HEK293T (cell line): Measurements from ENCODE around the gene NDFIP1.

Experiments used
- CTCF ChIA-PET: fragments of 350-600 bp; formaldehyde crosslinking; extraction: SDS; loops from one replicate; lab custom pipeline; 2021; ENCODE audit warnings: antibody characterized with exemption, inconsistent platforms; lab: Yijun Ruan, JAX
- POLR2A ChIA-PET: fragments of 350-600 bp; formaldehyde crosslinking; extraction: SDS; loops from one replicate; lab custom pipeline; 2020; ENCODE audit warnings: antibody characterized with exemption, inconsistent platforms; lab: Yijun Ruan, JAX
- DNase-seq: peaks from one replicate; pipeline ENCODE4 v3.0.0; 2012; ENCODE audit warnings: mixed read lengths; ENCODE audit errors: extremely low spot score
- ARNT ChIP-seq: fragments of 450-650 bp; IDR thresholded peaks from 2 replicates; pipeline ENCODE4 v1.6.1; 2017; ENCODE audit warnings: mild to moderate bottlenecking
- BHLHE40 ChIP-seq: fragments of 450-650 bp; IDR thresholded peaks from 2 replicates; pipeline ENCODE4 v1.6.1; 2016; ENCODE audit warnings: mild to moderate bottlenecking, moderate library complexity, borderline replicate concordance
- CTBP1 ChIP-seq: fragments of 450-650 bp; IDR thresholded peaks from 2 replicates; pipeline ENCODE4 v1.6.1; 2016; ENCODE audit warnings: borderline replicate concordance
- ELF4 ChIP-seq: fragments of 450-650 bp; IDR thresholded peaks from 2 replicates; pipeline ENCODE4 v1.6.1; 2017; ENCODE audit warnings: antibody characterized with exemption
- FOXA1 ChIP-seq: fragments of 450-650 bp; IDR thresholded peaks from 2 replicates; pipeline ENCODE4 v1.6.1; 2016; ENCODE audit warnings: mild to moderate bottlenecking
- FOXK2 ChIP-seq: fragments of 450-650 bp; IDR thresholded peaks from 2 replicates; pipeline ENCODE4 v1.6.1; 2016; ENCODE audit warnings: mild to moderate bottlenecking
- FOXM1 ChIP-seq: fragments of 450-650 bp; IDR thresholded peaks from 2 replicates; pipeline ENCODE4 v1.6.1; 2017; ENCODE audit warnings: mild to moderate bottlenecking, borderline replicate concordance
- HDGF ChIP-seq: fragments of 450-650 bp; IDR thresholded peaks from 2 replicates; pipeline ENCODE4 v1.6.1; 2017; ENCODE audit warnings: antibody characterized with exemption, borderline replicate concordance
- L3MBTL2 ChIP-seq: fragments of 450-650 bp; conservative IDR thresholded peaks from 2 replicates; pipeline ENCODE4 v1.6.1; 2016; ENCODE audit warnings: mild to moderate bottlenecking
- LEF1 ChIP-seq: fragments of 450-650 bp; IDR thresholded peaks from 2 replicates; pipeline ENCODE4 v1.6.1; 2017; ENCODE audit warnings: mild to moderate bottlenecking, borderline replicate concordance
- NFRKB ChIP-seq: fragments of 450-650 bp; IDR thresholded peaks from 2 replicates; pipeline ENCODE4 v1.6.1; 2016; ENCODE audit warnings: mild to moderate bottlenecking, moderate library complexity
- SP1 ChIP-seq: fragments of 450-650 bp; IDR thresholded peaks from 2 replicates; pipeline ENCODE4 v1.6.1; 2017
- SUZ12 ChIP-seq: fragments of 450-650 bp; IDR thresholded peaks from 2 replicates; pipeline ENCODE4 v1.6.1; 2016; ENCODE audit warnings: mild to moderate bottlenecking
- TARDBP ChIP-seq: fragments of 450-650 bp; IDR thresholded peaks from 2 replicates; pipeline ENCODE4 v1.6.1; 2016
- ZNF384 ChIP-seq: fragments of 450-650 bp; IDR thresholded peaks from 2 replicates; pipeline ENCODE4 v1.6.1; 2016
- TF ChIP-seq, protein P1 (sequence below): fragments of 450-650 bp; IDR thresholded peaks from 2 replicates; pipeline ENCODE4 v1.6.1; 2016

Gene NDFIP1

DNA sequence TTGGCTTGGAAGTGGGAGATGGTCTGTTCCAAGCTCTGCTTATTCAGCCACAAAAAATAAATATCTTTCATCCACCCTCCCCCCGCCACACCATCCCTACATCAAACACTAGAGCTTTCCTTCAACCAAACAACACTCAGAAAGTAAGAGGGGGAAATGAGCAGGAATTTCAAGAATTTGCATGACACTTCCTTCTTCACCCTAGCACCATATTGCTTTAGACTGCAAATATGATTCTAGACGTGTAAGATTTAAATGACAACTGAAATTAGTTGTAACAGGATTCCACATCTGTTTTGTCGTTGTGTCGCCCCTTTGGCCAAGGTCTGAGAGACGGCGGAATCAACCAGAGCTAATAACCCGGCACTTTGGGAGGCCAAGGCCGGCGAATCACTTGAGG is 88.5 kb downstream of the NDFIP1 start:
- TF ChIP-seq TARDBP (no peak), ARNT (no peak), SUZ12 (no peak), FOXK2 (no peak), ZNF384 (no peak), HDGF (no peak), LEF1 (no peak), BHLHE40 (no peak), L3MBTL2 (no peak), FOXA1 (no peak)
- POLR2A ChIA-PET, result no interaction called here
- no peak for DNase-seq
- CTCF ChIA-PET, result interaction anchor here (1.0 kb wide), 1 partner anchor 21 kb away, joined by 3 read pairs; no protein-coding TSS in a partner anchor

DNA sequence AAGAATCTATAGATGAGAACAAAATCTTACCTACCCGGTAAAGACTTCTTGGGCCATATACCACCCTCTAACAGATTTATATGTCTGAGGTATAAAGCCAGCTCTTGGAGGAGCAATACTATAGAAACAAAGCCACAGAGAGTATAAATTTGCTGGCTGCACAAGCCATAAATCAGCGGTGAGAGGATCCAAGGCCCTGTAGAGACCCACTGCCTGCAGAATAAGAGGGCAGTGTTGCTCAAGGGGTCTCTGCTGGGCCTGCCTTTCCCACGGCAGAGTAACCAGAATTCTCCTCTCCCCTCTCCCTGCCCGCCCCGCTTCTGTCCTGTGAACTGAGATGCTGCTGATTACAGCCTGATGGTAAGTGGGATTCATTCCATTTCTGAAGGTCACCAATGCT is 89.2 kb downstream of the NDFIP1 start:
- DNase-seq, result no peak
- ChIA-PET POLR2A (no interaction called here), CTCF (no interaction called here)
- TF ChIP-seq ARNT (no peak), L3MBTL2 (no peak), NFRKB (no peak), ZNF384 (no peak), CTBP1 (no peak), SUZ12 (no peak), SP1 (no peak)

DNA sequence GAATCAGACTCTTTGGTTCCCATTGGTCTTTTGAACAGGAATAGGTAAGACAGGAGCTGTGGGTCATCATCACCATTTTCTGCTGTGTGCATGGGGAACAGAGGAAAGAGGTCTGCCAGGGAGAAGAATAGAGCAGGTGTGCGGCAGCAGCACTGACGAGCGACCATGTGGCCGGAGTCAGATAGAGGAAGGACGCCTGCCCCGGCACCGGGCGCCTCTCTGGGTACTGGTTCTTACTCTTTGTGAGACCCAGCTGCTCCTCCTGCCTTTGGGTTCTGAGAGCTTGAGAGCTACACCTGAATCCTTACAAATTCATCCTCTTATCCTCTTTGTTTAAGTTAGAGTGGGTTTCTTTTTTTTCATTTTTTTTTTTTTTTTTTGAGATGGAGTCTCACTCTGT is 90.8 kb downstream of the NDFIP1 start:
- ChIA-PET POLR2A (no interaction called here), CTCF (no interaction called here)
- no peak for DNase-seq
- no peak for TF ChIP-seq SUZ12
- TF ChIP-seq TARDBP, result no peak
- no peak for TF ChIP-seq SP1
- TF ChIP-seq FOXK2, result no peak
- no peak for TF ChIP-seq BHLHE40
- TF ChIP-seq ARNT, result no peak
- TF ChIP-seq NFRKB, result no peak
- TF ChIP-seq CTBP1, result no peak
- no peak for TF ChIP-seq FOXM1
- TF ChIP-seq FOXA1, result no peak
- TF ChIP-seq LEF1, result no peak

DNA sequence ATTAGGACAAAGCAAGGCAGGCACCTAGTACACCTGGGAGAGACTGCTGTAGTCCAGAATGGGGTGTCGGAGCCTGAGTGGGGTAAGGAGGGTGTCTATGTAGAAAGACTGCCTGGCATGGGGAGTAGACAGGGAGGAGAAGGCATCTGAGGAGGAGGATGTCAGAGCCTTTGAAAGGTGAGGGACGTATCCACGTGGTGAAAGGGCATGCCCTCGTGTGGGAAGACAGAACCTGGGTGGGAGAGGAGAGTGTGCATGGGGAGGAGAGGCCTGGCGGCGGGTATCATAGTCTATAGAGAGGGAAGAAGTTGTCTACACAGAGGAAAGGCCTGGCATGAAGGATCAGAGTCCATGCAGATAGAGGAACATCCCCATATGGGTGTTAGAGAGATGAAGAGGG is 91.8 kb downstream of the NDFIP1 start:
- POLR2A ChIA-PET, result no interaction called here
- no peak for DNase-seq
- CTCF ChIA-PET, result no interaction called here
- no peak for TF ChIP-seq TARDBP
- TF ChIP-seq, protein P1, sequence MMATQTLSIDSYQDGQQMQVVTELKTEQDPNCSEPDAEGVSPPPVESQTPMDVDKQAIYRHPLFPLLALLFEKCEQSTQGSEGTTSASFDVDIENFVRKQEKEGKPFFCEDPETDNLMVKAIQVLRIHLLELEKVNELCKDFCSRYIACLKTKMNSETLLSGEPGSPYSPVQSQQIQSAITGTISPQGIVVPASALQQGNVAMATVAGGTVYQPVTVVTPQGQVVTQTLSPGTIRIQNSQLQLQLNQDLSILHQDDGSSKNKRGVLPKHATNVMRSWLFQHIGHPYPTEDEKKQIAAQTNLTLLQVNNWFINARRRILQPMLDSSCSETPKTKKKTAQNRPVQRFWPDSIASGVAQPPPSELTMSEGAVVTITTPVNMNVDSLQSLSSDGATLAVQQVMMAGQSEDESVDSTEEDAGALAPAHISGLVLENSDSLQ, result no peak
- no peak for TF ChIP-seq FOXK2
- TF ChIP-seq ARNT, result no peak
- no peak for TF ChIP-seq ELF4

DNA sequence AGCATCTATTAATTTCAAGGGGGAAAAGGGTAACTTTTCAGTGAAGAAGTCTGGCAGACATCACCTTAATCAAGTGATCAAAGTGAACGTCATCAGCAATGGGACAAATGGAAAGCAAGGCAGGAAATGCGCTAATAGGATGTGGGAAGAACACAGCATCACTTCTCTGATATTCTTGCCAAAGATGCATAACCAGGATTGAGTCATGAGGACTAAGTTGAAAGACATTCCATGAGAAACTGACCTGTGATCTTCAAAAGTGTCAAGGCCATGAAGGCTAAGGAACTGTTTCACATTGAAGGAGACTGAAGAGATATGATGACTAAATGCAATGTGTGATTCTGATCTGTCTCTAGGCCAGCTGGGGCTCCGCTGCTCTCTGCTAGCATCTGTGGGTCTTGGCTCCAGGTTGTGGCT is 92.9 kb downstream of the NDFIP1 start:
- DNase-seq, result no peak
- TF ChIP-seq BHLHE40, result no peak
- no peak for TF ChIP-seq ARNT
- TF ChIP-seq ZNF384, result no peak
- no peak for TF ChIP-seq L3MBTL2
- TF ChIP-seq ELF4, result no peak
- no peak for TF ChIP-seq SP1
- no peak for TF ChIP-seq LEF1
- no peak for TF ChIP-seq FOXK2
- no peak for TF ChIP-seq HDGF
- TF ChIP-seq FOXM1, result no peak
- TF ChIP-seq CTBP1, result no peak
- no peak for TF ChIP-seq FOXA1
- CTCF ChIA-PET, result no interaction called here
- POLR2A ChIA-PET, result no interaction called here

DNA sequence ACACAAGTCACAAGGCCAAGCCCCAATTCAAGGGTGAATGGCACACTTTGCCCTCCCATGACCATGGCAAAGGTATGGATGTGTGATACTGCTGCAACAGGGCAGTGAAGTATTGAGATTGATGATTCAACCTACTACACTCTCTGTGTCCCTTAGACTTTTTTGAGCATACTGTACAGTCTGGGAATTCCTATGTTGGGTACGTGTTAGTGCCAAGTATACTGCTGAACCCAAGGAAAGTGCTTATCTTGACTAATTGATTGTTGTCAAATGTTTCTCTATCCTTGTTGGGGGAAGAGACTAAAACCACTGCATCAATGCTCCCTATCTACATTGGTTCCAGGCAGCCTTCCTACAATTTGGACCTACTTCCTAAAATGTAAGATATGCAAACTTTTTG is 93.7 kb downstream of the NDFIP1 start:
- POLR2A ChIA-PET, result no interaction called here
- DNase-seq, result no peak
- CTCF ChIA-PET, result no interaction called here
- TF ChIP-seq NFRKB, result no peak
- TF ChIP-seq FOXA1, result no peak
- no peak for TF ChIP-seq FOXK2
- TF ChIP-seq CTBP1, result no peak
- TF ChIP-seq BHLHE40, result no peak
- no peak for TF ChIP-seq L3MBTL2
- no peak for TF ChIP-seq TARDBP
- no peak for TF ChIP-seq ZNF384
- TF ChIP-seq ELF4, result no peak
